ENCODE results near the gene ECT2.

GRCh38 chr3:172753125-172753524 is 2.6 kb downstream of the ECT2 start:
- TF ChIP-seq POLR2A (IDR thresholded peaks at IDR 0.05) = no peak
- TF ChIP-seq CTCF (IDR thresholded peaks at IDR 0.05) = no peak

All from thyroid gland (tissue), 4 donors.